ENCODE results near the gene ETV4. TPM values are rescaled to one million over a fixed set of nuclear protein-coding genes. Genes with fewer than 3 reads are reported as not detected.

Gene ETV4
- total and polyA plus RNA-seq, 2 donors = 0.34 to 0.38 TPM

DNA sequence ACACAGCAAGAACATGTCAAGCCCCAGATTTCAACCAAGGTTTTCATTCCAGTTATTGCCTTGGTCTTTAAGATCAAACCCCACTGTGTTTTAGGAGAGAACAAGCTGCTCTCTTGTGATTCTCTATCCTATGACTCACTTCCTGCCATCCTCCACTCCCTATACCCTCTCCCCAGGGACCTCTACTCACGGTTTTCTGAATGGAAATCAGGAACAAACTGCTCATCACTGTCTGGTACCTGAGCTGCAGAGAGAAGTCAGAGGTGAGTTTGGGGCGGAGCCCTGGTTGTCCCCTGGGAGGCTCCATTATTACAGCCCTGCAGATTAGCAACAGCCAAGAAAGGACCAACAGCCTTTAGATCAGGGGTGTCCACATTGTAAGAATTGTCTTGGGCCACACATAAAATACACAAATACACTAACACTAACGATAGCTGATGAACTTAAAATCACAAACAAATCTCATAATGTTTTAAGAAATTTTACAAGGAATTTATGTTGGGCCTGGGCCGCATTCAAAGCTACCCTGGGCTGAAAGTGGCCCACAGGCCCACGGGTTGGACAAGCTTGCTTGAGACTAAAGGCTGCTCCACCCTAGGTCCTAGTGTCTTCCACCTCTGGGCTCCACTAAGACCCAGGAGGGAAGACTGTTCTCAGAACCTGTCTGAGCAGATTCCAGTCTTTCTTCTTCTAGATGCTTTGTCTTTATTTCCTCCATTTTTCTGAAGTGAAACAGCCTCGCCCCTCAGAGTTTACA is 9.7 kb downstream of the ETV4 start:
- no peak overlapping the region for H3K4me3 ChIP-seq (ENCODE audit: low read length in 2 of 2)
- H3K27me3 ChIP-seq (ENCODE audit: control insufficient read depth in 2 of 2, insufficient read depth in 1 of 2, low read length in 1 of 2) = peaks cover 0 to 14% of the 10 kb centered on the region in 2 donors
- H3K4me1 ChIP-seq (ENCODE audit: control insufficient read depth in 2 of 2, insufficient read depth in 2 of 2, low read length in 2 of 2) = no peaks in the 10 kb centered on the region
- WGBS = 92% methylated on average over 6 of the region's 6 CpGs
- no peaks in the 10 kb centered on the region for H3K9me3 ChIP-seq (ENCODE audit: control insufficient read depth in 2 of 2, insufficient read depth in 1 of 2, low read length in 1 of 2)
- no peak for DNase-seq (ENCODE audit: low read depth in 6 of 9, low spot score in 9 of 9)
- H3K36me3 ChIP-seq (ENCODE audit: control insufficient read depth in 2 of 2, insufficient read depth in 2 of 2, low read length in 1 of 2) = no peaks in the 10 kb centered on the region
- no peak overlapping the region for H3K27ac ChIP-seq (ENCODE audit: low read depth in 1 of 2, low read length in 1 of 2)

- Histone ChIP-seq H3K27me3 (ENCODE audit: control insufficient read depth in 2 of 2, insufficient read depth in 1 of 2, low read length in 1 of 2) (peaks cover 0 to 4% of the 10 kb centered on the region in 2 donors), H3K4me3 (ENCODE audit: low read length in 2 of 2) (no peak overlapping the region), H3K4me1 (ENCODE audit: control insufficient read depth in 2 of 2, insufficient read depth in 2 of 2, low read length in 2 of 2) (peaks cover 0 to 5% of the 10 kb centered on the region in 2 donors), H3K36me3 (ENCODE audit: control insufficient read depth in 2 of 2, insufficient read depth in 2 of 2, low read length in 1 of 2) (no peaks in the 10 kb centered on the region), H3K9me3 (ENCODE audit: control insufficient read depth in 2 of 2, insufficient read depth in 1 of 2, low read length in 1 of 2) (no peaks in the 10 kb centered on the region), H3K27ac (ENCODE audit: low read depth in 1 of 2, low read length in 1 of 2) (no peak overlapping the region)
- DNase-seq (ENCODE audit: low read depth in 6 of 9, low spot score in 9 of 9) = no peak
- WGBS = 96% methylated on average over 5 of the region's 5 CpGs
Measured at GRCh38 chr17:43534909-43535308, 11.2 kb downstream of the ETV4 start.

GRCh38 chr17:43533699-43534098 is 12.4 kb downstream of the ETV4 start:
- DNase-seq (ENCODE audit: low read depth in 6 of 9, low spot score in 9 of 9) = no peak
- peaks cover 0 to 7% of the 10 kb centered on the region in 2 donors for H3K4me1 ChIP-seq (ENCODE audit: control insufficient read depth in 2 of 2, insufficient read depth in 2 of 2, low read length in 2 of 2)
- no peak overlapping the region for H3K4me3 ChIP-seq (ENCODE audit: low read length in 2 of 2)
- WGBS = 98% methylated on average over 4 of the region's 4 CpGs
- H3K27me3 ChIP-seq (ENCODE audit: control insufficient read depth in 2 of 2, insufficient read depth in 1 of 2, low read length in 1 of 2) = no peaks in the 10 kb centered on the region
- no peaks in the 10 kb centered on the region for H3K36me3 ChIP-seq (ENCODE audit: control insufficient read depth in 2 of 2, insufficient read depth in 2 of 2, low read length in 1 of 2)
- no peaks in the 10 kb centered on the region for H3K9me3 ChIP-seq (ENCODE audit: control insufficient read depth in 2 of 2, insufficient read depth in 1 of 2, low read length in 1 of 2)
- no peak overlapping the region for H3K27ac ChIP-seq (ENCODE audit: low read depth in 1 of 2, low read length in 1 of 2)

DNA sequence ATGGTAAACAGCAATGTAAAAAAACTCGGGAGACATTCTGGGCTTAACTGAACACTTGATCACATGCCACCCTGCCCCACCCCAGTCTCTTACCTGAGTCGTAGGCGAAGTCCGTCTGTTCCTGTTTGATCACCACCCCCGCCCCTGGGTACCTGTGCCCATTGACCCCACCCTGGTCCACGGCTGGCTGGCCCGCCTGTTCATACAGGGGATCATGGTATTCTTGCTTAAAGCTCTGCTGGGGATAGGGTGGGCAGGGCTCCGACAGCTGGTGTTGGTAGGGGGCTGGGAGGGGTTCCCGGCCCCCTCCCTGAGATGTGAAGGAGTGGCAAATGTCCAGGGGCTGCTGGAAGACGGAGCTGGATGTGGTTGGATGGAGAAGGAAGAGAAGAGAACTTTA is 13.6 kb downstream of the ETV4 start:
- H3K27ac ChIP-seq (ENCODE audit: low read depth in 1 of 2, low read length in 1 of 2) = no peak overlapping the region
- H3K27me3 ChIP-seq (ENCODE audit: control insufficient read depth in 2 of 2, insufficient read depth in 1 of 2, low read length in 1 of 2) = no peaks in the 10 kb centered on the region
- 98% methylated on average over 10 of the region's 10 CpGs for WGBS
- DNase-seq (ENCODE audit: low read depth in 6 of 9, low spot score in 9 of 9) = no peak
- no peaks in the 10 kb centered on the region for H3K9me3 ChIP-seq (ENCODE audit: control insufficient read depth in 2 of 2, insufficient read depth in 1 of 2, low read length in 1 of 2)
- peaks cover 0 to 7% of the 10 kb centered on the region in 2 donors for H3K4me1 ChIP-seq (ENCODE audit: control insufficient read depth in 2 of 2, insufficient read depth in 2 of 2, low read length in 2 of 2)
- no peak overlapping the region for H3K4me3 ChIP-seq (ENCODE audit: low read length in 2 of 2)
- peaks cover 5 to 10% of the 10 kb centered on the region in 2 donors for H3K36me3 ChIP-seq (ENCODE audit: control insufficient read depth in 2 of 2, insufficient read depth in 2 of 2, low read length in 1 of 2)

DNA sequence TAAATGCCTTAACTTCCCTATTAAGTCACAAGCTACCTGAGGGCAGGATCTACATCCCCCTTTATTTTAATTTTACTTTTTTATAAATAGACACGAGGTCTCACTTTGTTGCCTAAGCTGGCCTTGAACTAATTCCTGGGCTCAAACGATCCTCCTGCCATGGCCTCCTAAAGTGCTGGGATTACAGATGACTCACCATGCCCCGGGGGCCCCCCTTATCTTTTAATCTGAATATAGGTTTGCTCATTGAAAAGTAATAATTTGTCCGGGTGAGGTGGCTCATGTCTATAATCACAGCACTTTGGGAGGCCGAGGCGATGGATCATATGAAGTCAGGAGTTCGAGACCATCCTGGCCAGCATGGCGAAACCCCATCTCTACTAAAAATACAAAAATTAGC is 14.2 kb downstream of the ETV4 start:
- peaks cover 11 to 17% of the 10 kb centered on the region in 2 donors for H3K36me3 ChIP-seq (ENCODE audit: control insufficient read depth in 2 of 2, insufficient read depth in 2 of 2, low read length in 1 of 2)
- DNase-seq (ENCODE audit: low read depth in 6 of 9, low spot score in 9 of 9) = no peak
- no peaks in the 10 kb centered on the region for H3K9me3 ChIP-seq (ENCODE audit: control insufficient read depth in 2 of 2, insufficient read depth in 1 of 2, low read length in 1 of 2)
- WGBS = 95% methylated on average over 8 of the region's 8 CpGs
- H3K4me3 ChIP-seq (ENCODE audit: low read length in 2 of 2) = no peak overlapping the region
- H3K27ac ChIP-seq (ENCODE audit: low read depth in 1 of 2, low read length in 1 of 2) = no peak overlapping the region
- H3K4me1 ChIP-seq (ENCODE audit: control insufficient read depth in 2 of 2, insufficient read depth in 2 of 2, low read length in 2 of 2) = peaks cover 0 to 7% of the 10 kb centered on the region in 2 donors
- H3K27me3 ChIP-seq (ENCODE audit: control insufficient read depth in 2 of 2, insufficient read depth in 1 of 2, low read length in 1 of 2) = no peaks in the 10 kb centered on the region

DNA sequence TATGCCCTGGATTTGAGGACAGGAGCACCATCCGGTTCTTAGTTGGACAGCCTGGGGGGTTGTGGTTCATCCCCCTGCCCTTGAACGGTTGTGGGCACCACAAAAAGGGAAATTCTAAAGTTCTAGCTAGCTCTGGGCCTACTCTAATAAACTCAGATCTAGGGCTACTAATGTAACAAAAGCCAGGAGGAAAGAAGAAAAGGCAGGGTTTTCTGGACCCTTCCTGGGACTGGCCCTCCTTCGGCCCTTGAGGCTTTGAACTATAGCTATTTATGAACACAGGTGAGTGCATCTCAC is 15.1 kb downstream of the ETV4 start:
- Histone ChIP-seq H3K27ac (ENCODE audit: low read depth in 1 of 2, low read length in 1 of 2) (no peak overlapping the region), H3K4me3 (ENCODE audit: low read length in 2 of 2) (no peak overlapping the region), H3K27me3 (ENCODE audit: control insufficient read depth in 2 of 2, insufficient read depth in 1 of 2, low read length in 1 of 2) (no peaks in the 10 kb centered on the region), H3K36me3 (ENCODE audit: control insufficient read depth in 2 of 2, insufficient read depth in 2 of 2, low read length in 1 of 2) (peaks cover 21 to 25% of the 10 kb centered on the region in 2 donors), H3K9me3 (ENCODE audit: control insufficient read depth in 2 of 2, insufficient read depth in 1 of 2, low read length in 1 of 2) (no peaks in the 10 kb centered on the region), H3K4me1 (ENCODE audit: control insufficient read depth in 2 of 2, insufficient read depth in 2 of 2, low read length in 2 of 2) (peaks cover 0 to 7% of the 10 kb centered on the region in 2 donors)
- 77% methylated on average over 3 of the region's 3 CpGs for WGBS
- DNase-seq (ENCODE audit: low read depth in 6 of 9, low spot score in 9 of 9) = no peak

GRCh38 chr17:43530288-43531081 is 15.7 kb downstream of the ETV4 start:
- peak in 1 of 9 donors; percentile 9 for DNase-seq (ENCODE audit: low read depth in 6 of 9, low spot score in 9 of 9)
- no peaks in the 10 kb centered on the region for H3K27me3 ChIP-seq (ENCODE audit: control insufficient read depth in 2 of 2, insufficient read depth in 1 of 2, low read length in 1 of 2)
- H3K27ac ChIP-seq (ENCODE audit: low read depth in 1 of 2, low read length in 1 of 2) = no peak overlapping the region
- no peak overlapping the region for H3K4me3 ChIP-seq (ENCODE audit: low read length in 2 of 2)
- H3K36me3 ChIP-seq (ENCODE audit: control insufficient read depth in 2 of 2, insufficient read depth in 2 of 2, low read length in 1 of 2) = peaks cover 25 to 30% of the 10 kb centered on the region in 2 donors
- peaks cover 0 to 7% of the 10 kb centered on the region in 2 donors for H3K4me1 ChIP-seq (ENCODE audit: control insufficient read depth in 2 of 2, insufficient read depth in 2 of 2, low read length in 2 of 2)
- 58% methylated on average over 23 of the region's 23 CpGs for WGBS
- H3K9me3 ChIP-seq (ENCODE audit: control insufficient read depth in 2 of 2, insufficient read depth in 1 of 2, low read length in 1 of 2) = no peaks in the 10 kb centered on the region

DNA sequence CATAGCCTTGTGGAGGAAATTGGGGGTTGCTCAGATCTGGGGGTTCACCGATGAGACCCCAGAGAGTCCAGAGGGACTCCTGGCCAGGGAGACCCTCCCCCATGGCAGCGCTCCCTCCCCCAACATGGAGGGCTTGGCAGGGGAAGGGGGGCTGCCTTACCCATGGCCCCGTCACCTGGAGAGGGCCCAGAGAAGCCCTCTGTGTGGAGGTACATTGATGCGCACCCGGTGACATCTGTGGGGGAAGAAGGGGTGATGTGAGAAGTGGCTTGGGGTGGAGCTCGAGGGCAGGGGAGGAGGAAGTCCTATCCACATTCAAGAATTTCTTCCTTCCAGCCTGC is 16.2 kb downstream of the ETV4 start:
- no peak overlapping the region for H3K4me3 ChIP-seq (ENCODE audit: low read length in 2 of 2)
- no peak overlapping the region for H3K27ac ChIP-seq (ENCODE audit: low read depth in 1 of 2, low read length in 1 of 2)
- H3K36me3 ChIP-seq (ENCODE audit: control insufficient read depth in 2 of 2, insufficient read depth in 2 of 2, low read length in 1 of 2) = peaks cover 31 to 36% of the 10 kb centered on the region in 2 donors
- peak in 1 of 9 donors; percentile 19 for DNase-seq (ENCODE audit: low read depth in 6 of 9, low spot score in 9 of 9)
- WGBS = 42% methylated on average over 6 of the region's 6 CpGs
- peaks cover 0 to 7% of the 10 kb centered on the region in 2 donors for H3K4me1 ChIP-seq (ENCODE audit: control insufficient read depth in 2 of 2, insufficient read depth in 2 of 2, low read length in 2 of 2)
- no peaks in the 10 kb centered on the region for H3K9me3 ChIP-seq (ENCODE audit: control insufficient read depth in 2 of 2, insufficient read depth in 1 of 2, low read length in 1 of 2)
- H3K27me3 ChIP-seq (ENCODE audit: control insufficient read depth in 2 of 2, insufficient read depth in 1 of 2, low read length in 1 of 2) = no peaks in the 10 kb centered on the region

DNA sequence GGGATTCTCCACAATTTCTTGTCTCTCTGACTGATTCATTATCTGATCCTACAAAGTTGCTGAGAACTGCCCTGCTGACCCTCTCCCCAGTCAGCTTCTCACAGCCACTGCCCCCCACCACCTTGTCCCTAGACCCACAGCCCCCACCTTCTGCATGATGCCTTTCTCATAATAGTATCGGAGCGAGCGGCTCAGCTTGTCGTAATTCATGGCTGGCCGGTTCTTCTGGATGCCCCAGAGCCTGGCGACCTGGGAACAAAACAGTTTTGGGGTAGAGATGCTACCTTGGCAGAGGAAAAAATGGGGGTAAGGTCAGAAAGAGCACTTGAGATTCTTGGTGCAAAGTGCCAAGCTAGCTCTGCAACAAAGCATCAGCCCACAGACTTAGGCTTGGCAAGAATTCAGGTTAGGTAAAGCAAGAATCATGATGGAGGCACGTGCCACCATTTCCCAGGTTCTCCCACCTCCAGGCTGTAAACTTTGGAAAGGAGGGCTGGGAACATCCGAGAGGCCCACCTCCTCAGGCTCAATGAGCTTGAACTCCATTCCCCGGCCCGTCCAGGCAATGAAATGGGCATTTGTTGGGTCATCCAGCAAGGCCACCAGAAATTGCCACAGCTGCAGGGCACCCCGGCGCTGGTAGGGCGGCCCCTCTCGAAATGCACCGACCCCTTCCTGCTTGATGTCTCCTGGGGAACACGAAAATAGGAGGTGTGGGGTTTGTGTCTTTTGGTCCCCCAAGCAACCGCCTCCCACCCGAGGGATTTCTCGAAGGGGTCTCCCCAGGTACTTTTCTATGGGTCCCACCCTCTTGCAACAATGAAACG is 16.9 kb downstream of the ETV4 start:
- 96% methylated on average over 20 of the region's 20 CpGs for WGBS
- no peak for DNase-seq (ENCODE audit: low read depth in 6 of 9, low spot score in 9 of 9)
- H3K4me1 ChIP-seq (ENCODE audit: control insufficient read depth in 2 of 2, insufficient read depth in 2 of 2, low read length in 2 of 2) = peaks cover 0 to 7% of the 10 kb centered on the region in 2 donors
- H3K27ac ChIP-seq (ENCODE audit: low read depth in 1 of 2, low read length in 1 of 2) = no peak overlapping the region
- H3K36me3 ChIP-seq (ENCODE audit: control insufficient read depth in 2 of 2, insufficient read depth in 2 of 2, low read length in 1 of 2) = peaks cover 38 to 43% of the 10 kb centered on the region in 2 donors
- no peak overlapping the region for H3K4me3 ChIP-seq (ENCODE audit: low read length in 2 of 2)
- H3K27me3 ChIP-seq (ENCODE audit: control insufficient read depth in 2 of 2, insufficient read depth in 1 of 2, low read length in 1 of 2) = no peaks in the 10 kb centered on the region
- no peaks in the 10 kb centered on the region for H3K9me3 ChIP-seq (ENCODE audit: control insufficient read depth in 2 of 2, insufficient read depth in 1 of 2, low read length in 1 of 2)
